ENCODE results near the gene POLE3. TPM values are rescaled to one million over a fixed set of nuclear protein-coding genes. Genes with fewer than 3 reads are reported as not detected.

The POLE3 gene
- total and polyA plus RNA-seq, 2 donors (not counting 1 experiment from before 2014, with no cell fraction given), result 50.3 to 60.7 TPM

DNA sequence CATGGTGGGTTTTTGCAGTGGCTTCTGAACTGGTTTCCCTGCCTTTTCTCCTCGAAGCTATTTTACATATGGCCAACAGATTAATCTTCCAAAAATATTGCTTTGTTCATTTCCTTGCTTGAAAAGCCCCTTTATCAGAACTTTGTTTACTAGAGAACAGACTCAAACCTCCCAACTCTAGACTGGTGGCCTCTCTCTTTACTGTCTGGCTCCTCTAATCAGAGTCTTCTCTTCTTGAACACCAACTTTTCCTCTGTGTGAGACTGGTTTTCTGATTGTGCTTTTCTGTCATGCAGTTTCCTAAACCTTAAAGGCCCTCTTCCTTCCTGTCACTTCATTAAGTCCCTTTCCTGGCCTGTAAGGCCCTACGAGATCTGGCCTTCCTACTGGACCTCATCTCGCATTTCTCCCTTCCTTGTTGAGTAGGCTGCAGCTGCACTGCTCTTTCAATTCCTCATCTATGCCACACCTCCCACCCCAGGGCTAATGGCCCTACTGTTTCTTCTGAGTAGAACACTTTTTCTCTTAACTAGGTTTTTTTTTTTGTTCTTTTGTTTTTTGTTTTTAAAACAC is 5.8 kb upstream of the POLE3 start:
- intact Hi-C loops (cut with micrococcal nuclease), result loop anchor here (10.0 kb wide), 1 partner anchor 261 kb away; the partner anchor contains the start of gene SLC31A2
- ATAC-seq (ENCODE audit: low read depth) (peak; percentile 97), DNase-seq (peak; percentile 71)
- Mint-ChIP-seq H3K4me1 (no peaks in the 10 kb centered on the region), H3K9me3 (ENCODE audit: insufficient read depth) (no peaks in the 10 kb centered on the region), H3K4me3 (no peak overlapping the region), H3K27ac (no peak overlapping the region), H3K27me3 (no peaks in the 10 kb centered on the region)
- TF ChIP-seq EZH2 (IDR thresholded peaks at IDR 0.05; ENCODE audit: borderline replicate concordance, insufficient read depth, low read depth, low read length, poor library complexity, severe bottlenecking), result no peak
- TF ChIP-seq CTCF (IDR thresholded peaks at IDR 0.05), result no peak
- Histone ChIP-seq H3K27ac (ENCODE audit: low read length in 2 of 2) (peak overlapping the region; percentile 61 to 67), H3K9me3 (ENCODE audit: control extremely low read depth in 1 of 3, control insufficient read depth in 2 of 3, insufficient read depth in 1 of 3, low read length in 2 of 3) (no peaks in the 10 kb centered on the region), H2AFZ (ENCODE audit: insufficient read depth, low read depth, low read length, poor library complexity, severe bottlenecking) (peak overlapping the region; percentile 72), H3K27me3 (replicated peaks in 1 of 4; ENCODE audit: control extremely low read depth in 1 of 4, control insufficient read depth in 3 of 4, insufficient read depth in 4 of 4, low read length in 3 of 4) (no peaks in the 10 kb centered on the region), H3K79me2 (ENCODE audit: control insufficient read depth, insufficient read depth, low read length) (no peaks in the 10 kb centered on the region), H3K9ac (ENCODE audit: low read length) (peak overlapping the region; percentile 16), H3K36me3 (replicated peaks in 1 of 2; ENCODE audit: control extremely low read depth in 1 of 2, control insufficient read depth in 1 of 2, extremely low read depth in 1 of 2, insufficient read depth in 2 of 2, low read length in 1 of 2) (no peaks in the 10 kb centered on the region), H3K4me3 (ENCODE audit: control extremely low read depth in 1 of 5, extremely low read depth in 1 of 5, insufficient read depth in 1 of 5, low read depth in 2 of 5, low read length in 4 of 5) (no peak overlapping the region), H3K4me2 (replicated peaks; ENCODE audit: low read depth, low read length, poor library complexity, severe bottlenecking) (peak overlapping the region; percentile 53), H4K20me1 (ENCODE audit: control insufficient read depth, insufficient read depth, low read length, poor library complexity, severe bottlenecking) (no peaks in the 10 kb centered on the region), H3K4me1 (ENCODE audit: control insufficient read depth in 2 of 2, insufficient read depth in 2 of 2, low read length in 2 of 2) (peaks cover 18 to 29% of the 10 kb centered on the region in 2 donors)
- POLR2A ChIA-PET, result interaction anchor here (0.7 kb wide), 1 partner anchor 10 kb away, joined by 3 read pairs; no protein-coding TSS in a partner anchor
- 27% methylated on average over 3 of the region's 3 CpGs for WGBS (ENCODE audit: insufficient coverage)
- CTCF ChIA-PET, result interaction anchor here (0.7 to 2.3 kb wide), 8 partner anchors 15 to 239 kb away, joined by 3 to 7 read pairs (median 4); partner anchors contain the start of gene ALAD

- peak overlapping the region; percentile 100 for H3K4me3 Mint-ChIP-seq
- H3K4me1 Mint-ChIP-seq, result peaks cover 32% of the 10 kb centered on the region
- intact Hi-C loops (cut with micrococcal nuclease), result loop anchor here (1.0 to 10.0 kb wide), 8 partner anchors 9 to 1775 kb away; partner anchors contain the start of genes ALAD, CDC26, DNAJC25 and HDHD3
- H3K27me3 Mint-ChIP-seq, result no peaks in the 10 kb centered on the region
- peak overlapping the region; percentile 100 for H3K27ac Mint-ChIP-seq
- POLR2A ChIA-PET, result interaction anchor here (0.5 to 3.2 kb wide), 11 partner anchors 9 to 248 kb away, joined by 3 to 44 read pairs (median 6); partner anchors contain the start of genes ALAD, CDC26, FKBP15 and HDHD3
- H2AFZ ChIP-seq (ENCODE audit: insufficient read depth, low read depth, low read length, poor library complexity, severe bottlenecking), result peak overlapping the region; percentile 87
- CTCF ChIA-PET, result interaction anchor here (0.7 to 3.8 kb wide), 16 partner anchors 8 to 248 kb away, joined by 3 to 46 read pairs (median 6); partner anchors contain the start of genes ALAD, CDC26 and PRPF4
- peaks cover 21% of the 10 kb centered on the region for H3K79me2 ChIP-seq (ENCODE audit: control insufficient read depth, insufficient read depth, low read length)
- under 1% methylated on average over 20 of the region's 20 CpGs for WGBS (ENCODE audit: insufficient coverage)
- H3K4me2 ChIP-seq (replicated peaks; ENCODE audit: low read depth, low read length, poor library complexity, severe bottlenecking), result peak overlapping the region; percentile 85
- no peak for DNase-seq
- H3K9ac ChIP-seq (ENCODE audit: low read length), result peak overlapping the region; percentile 93
- ATAC-seq (ENCODE audit: low read depth), result no peak
- H3K27me3 ChIP-seq (replicated peaks in 1 of 4; ENCODE audit: control extremely low read depth in 1 of 4, control insufficient read depth in 3 of 4, insufficient read depth in 4 of 4, low read length in 3 of 4), result no peaks in the 10 kb centered on the region
- H4K20me1 ChIP-seq (ENCODE audit: control insufficient read depth, insufficient read depth, low read length, poor library complexity, severe bottlenecking), result no peaks in the 10 kb centered on the region
- TF ChIP-seq CTCF (IDR thresholded peaks at IDR 0.05), result no peak
- no peak for TF ChIP-seq EZH2 (IDR thresholded peaks at IDR 0.05; ENCODE audit: borderline replicate concordance, insufficient read depth, low read depth, low read length, poor library complexity, severe bottlenecking)
- no peaks in the 10 kb centered on the region for H3K9me3 ChIP-seq (ENCODE audit: control extremely low read depth in 1 of 3, control insufficient read depth in 2 of 3, insufficient read depth in 1 of 3, low read length in 2 of 3)
- H3K36me3 ChIP-seq (replicated peaks in 1 of 2; ENCODE audit: control extremely low read depth in 1 of 2, control insufficient read depth in 1 of 2, extremely low read depth in 1 of 2, insufficient read depth in 2 of 2, low read length in 1 of 2), result peaks cover 0 to 16% of the 10 kb centered on the region in 2 experiments
- peak overlapping the region; percentile 74 to 99 (median 97) for H3K4me3 ChIP-seq (ENCODE audit: control extremely low read depth in 1 of 5, extremely low read depth in 1 of 5, insufficient read depth in 1 of 5, low read depth in 2 of 5, low read length in 4 of 5)
- peak overlapping the region; percentile 92 to 97 for H3K27ac ChIP-seq (ENCODE audit: low read length in 2 of 2)
- H3K9me3 Mint-ChIP-seq (ENCODE audit: insufficient read depth), result no peaks in the 10 kb centered on the region
- peaks cover 8 to 17% of the 10 kb centered on the region in 2 donors for H3K4me1 ChIP-seq (ENCODE audit: control insufficient read depth in 2 of 2, insufficient read depth in 2 of 2, low read length in 2 of 2)
Measured at GRCh38 chr9:113409883-113410206, 630 bp downstream of the POLE3 start.

Measured in B cell (primary cell).